IMR-90 (cell line): Measurements from ENCODE around the gene ISCA1. TPM values are rescaled to one million over a fixed set of nuclear protein-coding genes. Genes with fewer than 3 reads are reported as not detected.

ENCODE experiments used
- ATAC-seq: fragments of 200-7000 bp; cut with Tn5 transposase; 2 replicates; pipeline ENCODE4 v1.9.1; 2020; ENCODE audit warnings: low read depth, mild to moderate bottlenecking, moderate library complexity
- BruUV-seq: library from RNA; stranded (reverse); fragments of 400-500 nt; replicated peaks from 2 replicates; lab custom pipeline; 2021; lab: Mats Ljungman, UMichigan
- CTCF ChIA-PET: fragments of 300-600 bp; formaldehyde crosslinking; extraction: SDS; loops from one replicate; lab custom pipeline; 2021; ENCODE audit warnings: antibody characterized with exemption; lab: Yijun Ruan, JAX
- POLR2A ChIA-PET: fragments of 300-600 bp; sonication (Branson Sonifier 250); formaldehyde crosslinking; loops from one replicate; lab custom pipeline; 2022; ENCODE audit warnings: antibody characterized with exemption; ENCODE audit not compliant: unreplicated experiment; lab: Charles Lee
- DNase-seq: peaks from one replicate; pipeline ENCODE4 v3.0.0; 2013
- H2AFZ ChIP-seq: replicated peaks from 2 replicates; pipeline ENCODE3; 2013; ENCODE audit warnings: low read length, mild to moderate bottlenecking; ENCODE audit not compliant: poor library complexity
- H2AK5ac ChIP-seq: 2 replicates; pipeline ENCODE4 v1.6.1; 2013; ENCODE audit warnings: low read depth, low read length, inconsistent platforms
- H2AK9ac ChIP-seq: replicated peaks from 2 replicates; pipeline ENCODE3; 2013; ENCODE audit warnings: mild to moderate bottlenecking, low read depth, low read length, moderate library complexity; ENCODE audit not compliant: poor library complexity
- H2BK120ac ChIP-seq: 2 replicates; pipeline ENCODE4 v1.6.1; 2013; ENCODE audit warnings: low read depth, low read length, inconsistent platforms
- H2BK15ac ChIP-seq: 3 replicates; pipeline ENCODE4 v1.6.1; 2013; ENCODE audit warnings: low read depth, low read length, inconsistent platforms
- H2BK20ac ChIP-seq: 2 replicates; pipeline ENCODE4 v1.6.1; 2013; ENCODE audit warnings: low read depth, mild to moderate bottlenecking, inconsistent platforms, low read length, moderate library complexity
- H2BK5ac ChIP-seq: 2 replicates; pipeline ENCODE4 v1.6.1; 2013; ENCODE audit warnings: mild to moderate bottlenecking, low read depth, low read length, inconsistent platforms; ENCODE audit not compliant: poor library complexity, severe bottlenecking
- H3K14ac ChIP-seq: replicated peaks from 2 replicates; pipeline ENCODE4 v1.6.1; 2013; ENCODE audit warnings: low read depth, low read length, inconsistent platforms
- H3K18ac ChIP-seq: 2 replicates; pipeline ENCODE4 v1.6.1; 2013; ENCODE audit warnings: low read depth, low read length, control low read depth
- H3K23ac ChIP-seq: 2 replicates; pipeline ENCODE4 v1.6.1; 2013; ENCODE audit warnings: low read depth, low read length, inconsistent platforms
- H3K27ac ChIP-seq: 2 replicates; pipeline ENCODE4 v1.5.1; 2013; ENCODE audit warnings: mild to moderate bottlenecking, control low read depth, low read length; ENCODE audit not compliant: insufficient read depth
- H3K27me3 ChIP-seq: 2 replicates; pipeline ENCODE4 v1.6.1; 2013; ENCODE audit warnings: low read length; ENCODE audit not compliant: control insufficient read depth, insufficient read depth
- H3K36me3 ChIP-seq: 2 replicates; pipeline ENCODE4 v1.6.1; 2013; ENCODE audit warnings: low read length, mixed read lengths; ENCODE audit not compliant: control insufficient read depth, insufficient read depth
- H3K4ac ChIP-seq: 2 replicates; pipeline ENCODE4 v1.6.1; 2013; ENCODE audit warnings: low read depth, low read length, inconsistent platforms
- H3K4me1 ChIP-seq: 2 replicates; pipeline ENCODE4 v1.6.1; 2013; ENCODE audit warnings: low read length, mixed read lengths; ENCODE audit not compliant: control insufficient read depth, insufficient read depth
- H3K4me2 ChIP-seq: 2 replicates; pipeline ENCODE4 v1.6.1; 2013; ENCODE audit warnings: low read depth, mild to moderate bottlenecking, control low read depth, low read length, moderate library complexity
- H3K4me3 ChIP-seq: 2 replicates; pipeline ENCODE4 v1.5.1; 2013; ENCODE audit warnings: low read depth, mild to moderate bottlenecking, control low read depth, low read length, moderate library complexity; ENCODE audit not compliant: insufficient read depth
- H3K56ac ChIP-seq: 2 replicates; pipeline ENCODE4 v1.6.1; 2013; ENCODE audit warnings: low read length, inconsistent platforms; ENCODE audit not compliant: insufficient read depth; ENCODE audit errors: extremely low read depth
- H3K79me1 ChIP-seq, 2 experiments: 2 replicates each; pipeline ENCODE4 v1.6.1; 2013; ENCODE audit warnings: low read length in 2 of 2, inconsistent platforms in 1 of 2, low read depth in 1 of 2
- H3K9ac ChIP-seq: 2 replicates; pipeline ENCODE4 v1.6.1; 2013; ENCODE audit warnings: low read depth, low read length, control low read depth
- H3K9me1 ChIP-seq: 2 replicates; pipeline ENCODE4 v1.6.1; 2013; ENCODE audit warnings: low read length, inconsistent platforms; ENCODE audit not compliant: insufficient read depth
- H3K9me3 ChIP-seq: 2 replicates; pipeline ENCODE4 v1.6.1; 2013; ENCODE audit warnings: low read length; ENCODE audit not compliant: control insufficient read depth, insufficient read depth
- H4K20me1 ChIP-seq: 2 replicates; pipeline ENCODE4 v1.6.1; 2013; ENCODE audit warnings: low read length, inconsistent platforms; ENCODE audit not compliant: insufficient read depth
- H4K5ac ChIP-seq: 2 replicates; pipeline ENCODE4 v1.6.1; 2013; ENCODE audit warnings: mild to moderate bottlenecking, low read depth, low read length, control low read depth
- H4K8ac ChIP-seq, 2 experiments: 2 replicates each; pipeline ENCODE4 v1.6.1; 2013; ENCODE audit warnings: low read depth in 2 of 2, low read length in 2 of 2, control low read depth in 1 of 2, inconsistent platforms in 1 of 2
- H4K91ac ChIP-seq: 2 replicates; pipeline ENCODE4 v1.6.1; 2013; ENCODE audit warnings: low read depth, low read length, inconsistent platforms; ENCODE audit not compliant: insufficient read depth
- BHLHE40 ChIP-seq: fragments of 150-350 bp; IDR thresholded peaks from 2 replicates; pipeline ENCODE4 v1.6.1; 2016; ENCODE audit warnings: mild to moderate bottlenecking, low read depth, low read length
- CEBPB ChIP-seq: IDR thresholded peaks from 2 replicates; pipeline ENCODE4 v1.6.1; 2012; ENCODE audit warnings: low read depth, low read length, improper control_type of control experiment
- CHD1 ChIP-seq: IDR thresholded peaks from 2 replicates; pipeline ENCODE4 v1.6.1; 2012; ENCODE audit warnings: low read depth, low read length, improper control_type of control experiment
- FOS ChIP-seq: fragments of 150-350 bp; IDR thresholded peaks from 2 replicates; pipeline ENCODE4 v1.6.1; 2016; ENCODE audit warnings: low read depth, low read length
- MAFK ChIP-seq: IDR thresholded peaks from 2 replicates; pipeline ENCODE4 v1.6.1; 2012; ENCODE audit warnings: low read depth, low read length, improper control_type of control experiment
- MAZ ChIP-seq: IDR thresholded peaks from 2 replicates; pipeline ENCODE4 v1.6.1; 2012; ENCODE audit warnings: low read depth, mild to moderate bottlenecking, low read length, improper control_type of control experiment, moderate library complexity, borderline replicate concordance
- MXI1 ChIP-seq: IDR thresholded peaks from 2 replicates; pipeline ENCODE4 v1.6.1; 2012; ENCODE audit warnings: low read depth, mild to moderate bottlenecking, low read length, moderate library complexity, borderline replicate concordance
- NFE2L2 ChIP-seq: fragments of 150-350 bp; IDR thresholded peaks from 2 replicates; pipeline ENCODE4 v1.6.1; 2016; ENCODE audit warnings: low read depth, mild to moderate bottlenecking, low read length
- POLR2A ChIP-seq: IDR thresholded peaks from 2 replicates; pipeline ENCODE4 v1.6.1; 2012; ENCODE audit warnings: mild to moderate bottlenecking, low read depth, low read length
- RAD21 ChIP-seq: IDR thresholded peaks from 2 replicates; pipeline ENCODE4 v1.6.1; 2012; ENCODE audit warnings: low read length, improper control_type of control experiment
- RCOR1 ChIP-seq: IDR thresholded peaks from 2 replicates; pipeline ENCODE4 v1.6.1; 2012; ENCODE audit warnings: mild to moderate bottlenecking, low read length, improper control_type of control experiment; ENCODE audit not compliant: insufficient replicate concordance
- RFX5 ChIP-seq: IDR thresholded peaks from 2 replicates; pipeline ENCODE4 v1.8.0; 2012; ENCODE audit warnings: low read depth, mild to moderate bottlenecking, low read length, moderate library complexity
- SMC3 ChIP-seq: fragments of 150-350 bp; IDR thresholded peaks from 2 replicates; pipeline ENCODE4 v1.6.1; 2016; ENCODE audit warnings: low read depth, mild to moderate bottlenecking, antibody characterized with exemption, low read length, moderate library complexity
- WGBS, 2 experiments: methylation state at CpG; one replicate each; pipeline versions ENCODE4 v1.1.5 to v1.1.7; 2013; ENCODE audit warnings: missing lambda C conversion rate in 2 of 2; ENCODE audit not compliant: insufficient read length in 1 of 2; ENCODE audit errors: extremely low coverage in 2 of 2; 5-methylcytosine and 5-hydroxymethylcytosine counted together
- dilution Hi-C: fragments of 300-500 bp; cut with HindIII; formaldehyde crosslinking; loops from one replicate; pipeline ENCODE4 v1.14.3; 2018; ENCODE audit warnings: low sequenced_read_pairs; ENCODE audit not compliant: unreplicated experiment
- in situ Hi-C: fragments of 300-500 bp; cut with MboI; formaldehyde crosslinking; loops from 3 replicates; pipeline ENCODE4 v1.14.3; 2019; ENCODE audit warnings: low sequenced_read_pairs, inconsistent platforms, mixed read lengths
- intact Hi-C: fragments of 100-400 bp; cut with micrococcal nuclease; formaldehyde crosslinking; loops from 2 replicates; pipeline ENCODE4 v1.10.0; 2022
- polyA plus RNA-seq, 3 experiments: library from polyadenylated mRNA; depleted of rRNA; stranded (reverse); fragments of >200 nt; gene quantifications; 2 replicates each; pipeline ENCODE4 v1.2.3, GENCODE V29; 2012; ENCODE audit warnings: low replicate concordance in 1 of 3
- total RNA-seq: library from RNA; depleted of rRNA; stranded (reverse); fragments of >200 nt; gene quantifications from 2 replicates; pipeline ENCODE4 v1.2.3, GENCODE V29; 2012
- TF ChIP-seq, protein P1 (sequence below): fragments of 150-350 bp; IDR thresholded peaks from 2 replicates; pipeline ENCODE4 v1.6.1; 2017; ENCODE audit warnings: mild to moderate bottlenecking, antibody characterized with exemption, low read length, low read depth
- TF ChIP-seq, protein P2 (sequence below): fragments of 150-350 bp; IDR thresholded peaks from 2 replicates; pipeline ENCODE4 v1.6.1; 2016; ENCODE audit warnings: low read depth, mild to moderate bottlenecking, low read length, moderate library complexity, borderline replicate concordance
- TF ChIP-seq, protein P3 (sequence below): conservative IDR thresholded peaks from 2 replicates; pipeline ENCODE4 v1.5.1; 2012; ENCODE audit warnings: mild to moderate bottlenecking, low read depth, low read length, improper control_type of control experiment

ISCA1 gene
- total and polyA plus RNA-seq, 2 of the 4 experiments (the other 2 are of a cell fraction) = 14.7 to 15.1 TPM

DNA sequence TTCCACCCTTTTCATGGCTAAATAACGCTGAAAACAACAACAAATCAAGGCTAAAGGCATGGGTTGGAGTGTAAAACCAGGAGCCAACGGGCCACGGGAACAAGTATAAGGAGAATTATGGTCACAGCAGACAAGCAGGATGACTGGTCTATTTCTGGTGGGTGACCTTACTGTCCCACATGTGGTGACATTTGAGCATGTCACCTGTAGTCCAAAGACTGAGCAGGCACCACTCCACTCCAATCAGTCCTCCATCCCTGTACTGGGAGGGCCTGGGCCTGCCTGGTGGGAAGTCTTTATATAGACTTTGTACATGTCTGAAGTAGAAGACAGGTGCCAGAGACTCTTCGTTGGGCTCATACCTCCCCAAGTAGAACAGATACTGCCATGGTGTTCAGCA, 59.7 kb downstream of the ISCA1 start:
- CTCF ChIA-PET = no interaction called here
- dilution Hi-C loops = no loop called here

More for the DNA sequence above, 59.7 kb downstream of the ISCA1 start:
- H3K36me3 ChIP-seq = no peaks in the 10 kb centered on the region
- WGBS, 2 experiments = 70% methylated on average over 2 of the region's 4 CpGs; no CpG with 5 or more reads in 1 of the 2 experiments
- no peak overlapping the region for H3K23ac ChIP-seq
- no peaks in the 10 kb centered on the region for H3K4me1 ChIP-seq
- no peaks in the 10 kb centered on the region for H3K9me3 ChIP-seq
- no peak overlapping the region for H3K4me3 ChIP-seq
- DNase-seq = no peak
- no peak overlapping the region for H2AK9ac ChIP-seq
- H4K91ac ChIP-seq = no peak overlapping the region
- no peak overlapping the region for H3K18ac ChIP-seq
- no peaks in the 10 kb centered on the region for H3K79me1 ChIP-seq
- ATAC-seq = no peak
- H3K4ac ChIP-seq = no peak overlapping the region
- no peak overlapping the region for H2AK5ac ChIP-seq
- POLR2A ChIA-PET = no interaction called here
- no peak overlapping the region for H4K8ac ChIP-seq
- no peak overlapping the region for H2BK20ac ChIP-seq
- no peak overlapping the region for H2BK5ac ChIP-seq
- no peaks in the 10 kb centered on the region for H4K20me1 ChIP-seq
- H4K5ac ChIP-seq = no peak overlapping the region
- no peaks in the 10 kb centered on the region for H3K9me1 ChIP-seq
- intact Hi-C loops = no loop called here
- H2BK15ac ChIP-seq = no peak overlapping the region
- no peak overlapping the region for H3K14ac ChIP-seq
- TF ChIP-seq CHD1 (no peak), BHLHE40 (no peak), CEBPB (no peak), POLR2A (no peak), RCOR1 (no peak), RAD21 (no peak), MAZ (no peak), RFX5 (no peak), MAFK (no peak), MXI1 (no peak), FOS (no peak), SMC3 (no peak), NFE2L2 (no peak)
- TF ChIP-seq, protein P1, sequence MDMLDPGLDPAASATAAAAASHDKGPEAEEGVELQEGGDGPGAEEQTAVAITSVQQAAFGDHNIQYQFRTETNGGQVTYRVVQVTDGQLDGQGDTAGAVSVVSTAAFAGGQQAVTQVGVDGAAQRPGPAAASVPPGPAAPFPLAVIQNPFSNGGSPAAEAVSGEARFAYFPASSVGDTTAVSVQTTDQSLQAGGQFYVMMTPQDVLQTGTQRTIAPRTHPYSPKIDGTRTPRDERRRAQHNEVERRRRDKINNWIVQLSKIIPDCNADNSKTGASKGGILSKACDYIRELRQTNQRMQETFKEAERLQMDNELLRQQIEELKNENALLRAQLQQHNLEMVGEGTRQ = no peak
- TF ChIP-seq, protein P2, sequence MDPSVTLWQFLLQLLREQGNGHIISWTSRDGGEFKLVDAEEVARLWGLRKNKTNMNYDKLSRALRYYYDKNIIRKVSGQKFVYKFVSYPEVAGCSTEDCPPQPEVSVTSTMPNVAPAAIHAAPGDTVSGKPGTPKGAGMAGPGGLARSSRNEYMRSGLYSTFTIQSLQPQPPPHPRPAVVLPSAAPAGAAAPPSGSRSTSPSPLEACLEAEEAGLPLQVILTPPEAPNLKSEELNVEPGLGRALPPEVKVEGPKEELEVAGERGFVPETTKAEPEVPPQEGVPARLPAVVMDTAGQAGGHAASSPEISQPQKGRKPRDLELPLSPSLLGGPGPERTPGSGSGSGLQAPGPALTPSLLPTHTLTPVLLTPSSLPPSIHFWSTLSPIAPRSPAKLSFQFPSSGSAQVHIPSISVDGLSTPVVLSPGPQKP = no peak
- TF ChIP-seq, protein P3, sequence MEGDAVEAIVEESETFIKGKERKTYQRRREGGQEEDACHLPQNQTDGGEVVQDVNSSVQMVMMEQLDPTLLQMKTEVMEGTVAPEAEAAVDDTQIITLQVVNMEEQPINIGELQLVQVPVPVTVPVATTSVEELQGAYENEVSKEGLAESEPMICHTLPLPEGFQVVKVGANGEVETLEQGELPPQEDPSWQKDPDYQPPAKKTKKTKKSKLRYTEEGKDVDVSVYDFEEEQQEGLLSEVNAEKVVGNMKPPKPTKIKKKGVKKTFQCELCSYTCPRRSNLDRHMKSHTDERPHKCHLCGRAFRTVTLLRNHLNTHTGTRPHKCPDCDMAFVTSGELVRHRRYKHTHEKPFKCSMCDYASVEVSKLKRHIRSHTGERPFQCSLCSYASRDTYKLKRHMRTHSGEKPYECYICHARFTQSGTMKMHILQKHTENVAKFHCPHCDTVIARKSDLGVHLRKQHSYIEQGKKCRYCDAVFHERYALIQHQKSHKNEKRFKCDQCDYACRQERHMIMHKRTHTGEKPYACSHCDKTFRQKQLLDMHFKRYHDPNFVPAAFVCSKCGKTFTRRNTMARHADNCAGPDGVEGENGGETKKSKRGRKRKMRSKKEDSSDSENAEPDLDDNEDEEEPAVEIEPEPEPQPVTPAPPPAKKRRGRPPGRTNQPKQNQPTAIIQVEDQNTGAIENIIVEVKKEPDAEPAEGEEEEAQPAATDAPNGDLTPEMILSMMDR = no peak
- H3K4me2 ChIP-seq = no peak overlapping the region
- H3K27me3 ChIP-seq = no peaks in the 10 kb centered on the region
- H2AFZ ChIP-seq = no peak overlapping the region
- H3K9ac ChIP-seq = no peak overlapping the region
- H3K56ac ChIP-seq = no peak overlapping the region
- in situ Hi-C loops = no loop called here
- H2BK120ac ChIP-seq = no peak overlapping the region
- no peak overlapping the region for H3K27ac ChIP-seq
- no TSS peak for BruUV-seq
